OCI-LY1 (cell line): Measurements from ENCODE around the gene CFAP99.

Experiments
- H2AFZ ChIP-seq: fragments of 200-600 bp; sonication (generic), shearing (Covaris generic); 2 replicates; pipeline ENCODE4 v1.6.0; 2014; ENCODE audit warnings: antibody characterized with exemption, mild to moderate bottlenecking, low read length
- H3F3A ChIP-seq: fragments of 200-600 bp; sonication (generic), shearing (Covaris generic); 2 replicates; pipeline ENCODE4 v1.6.0; 2014; ENCODE audit warnings: mild to moderate bottlenecking, antibody characterized with exemption, low read length, moderate library complexity; ENCODE audit not compliant: insufficient read depth
- H3K27ac ChIP-seq: fragments of 200-600 bp; sonication (generic); 2 replicates; pipeline ENCODE4 v1.5.1; 2014; ENCODE audit warnings: low read length, mixed run types, mild to moderate bottlenecking, low read depth; ENCODE audit not compliant: poor library complexity, severe bottlenecking
- H3K27me3 ChIP-seq: fragments of 200-600 bp; sonication (generic); 2 replicates; pipeline ENCODE4 v1.6.0; 2014; ENCODE audit warnings: antibody characterized with exemption, mild to moderate bottlenecking, low read length, moderate library complexity; ENCODE audit not compliant: insufficient read depth
- H3K36me3 ChIP-seq: fragments of 200-600 bp; sonication (generic); 2 replicates; pipeline ENCODE4 v1.6.1; 2014; ENCODE audit warnings: mild to moderate bottlenecking, antibody characterized with exemption, low read length, moderate library complexity, mixed read lengths; ENCODE audit not compliant: insufficient read depth
- H3K4me1 ChIP-seq: fragments of 200-600 bp; sonication (generic); 2 replicates; pipeline ENCODE4 v1.5.1; 2014; ENCODE audit warnings: mild to moderate bottlenecking, low read length, moderate library complexity; ENCODE audit not compliant: insufficient read depth, severe bottlenecking
- H3K4me2 ChIP-seq: fragments of 200-600 bp; sonication (generic), shearing (Covaris generic); 2 replicates; pipeline ENCODE4 v1.6.1; 2014; ENCODE audit warnings: low read length
- H3K4me3 ChIP-seq: fragments of 200-600 bp; sonication (generic); 2 replicates; pipeline ENCODE4 v1.5.1; 2014; ENCODE audit warnings: low read length, low read depth, mild to moderate bottlenecking, mixed read lengths; ENCODE audit not compliant: poor library complexity, severe bottlenecking
- H3K79me2 ChIP-seq: fragments of 200-600 bp; shearing (Covaris generic); 2 replicates; pipeline ENCODE4 v1.6.1; 2016; ENCODE audit warnings: mixed run types, low read length, mixed read lengths; ENCODE audit not compliant: insufficient read depth
- H3K9ac ChIP-seq: fragments of 200-600 bp; sonication (generic), shearing (Covaris generic); 2 replicates; pipeline ENCODE4 v1.6.1; 2014; ENCODE audit warnings: mild to moderate bottlenecking, low read length, mixed read lengths
- H3K9me2 ChIP-seq: fragments of 200-600 bp; sonication (generic), shearing (Covaris generic); 2 replicates; pipeline ENCODE4 v1.6.1; 2014; ENCODE audit warnings: low read depth, mild to moderate bottlenecking, low read length, mixed read lengths
- H3K9me3 ChIP-seq: fragments of 200-600 bp; shearing (Covaris generic); 2 replicates; pipeline ENCODE4 v1.6.1; 2014; ENCODE audit warnings: low read length, mixed read lengths
- H4K20me1 ChIP-seq: fragments of 200-600 bp; sonication (generic), shearing (Covaris generic); 2 replicates; pipeline ENCODE4 v1.6.0; 2016; ENCODE audit warnings: mild to moderate bottlenecking, low read length; ENCODE audit not compliant: insufficient read depth
- CTCF ChIP-seq: fragments of 200-600 bp; sonication (generic), shearing (Covaris generic); IDR thresholded peaks from 2 replicates; pipeline ENCODE4 v1.5.1; 2017; ENCODE audit warnings: mild to moderate bottlenecking, antibody characterized with exemption, low read length, moderate library complexity, mixed read lengths
- EZH2 ChIP-seq: fragments of 200-600 bp; sonication (generic), shearing (Covaris generic); IDR thresholded peaks from 2 replicates; pipeline ENCODE4 v1.8.0; 2017; ENCODE audit warnings: borderline replicate concordance, mixed run types, mild to moderate bottlenecking, antibody characterized with exemption, low read length, moderate library complexity, mixed read lengths

CFAP99 gene

GRCh38 chr4:2434420-2434819, 15.7 kb downstream of the CFAP99 start:
- H2AFZ ChIP-seq = no peak overlapping the region
- no peak overlapping the region for H3K4me3 ChIP-seq
- TF ChIP-seq EZH2 (no peak), CTCF (no peak)
- no peak overlapping the region for H3K4me2 ChIP-seq
- H3K27ac ChIP-seq = no peak overlapping the region
- no peaks in the 10 kb centered on the region for H4K20me1 ChIP-seq
- no peak overlapping the region for H3K9ac ChIP-seq
- H3K9me3 ChIP-seq = no peaks in the 10 kb centered on the region
- H3K79me2 ChIP-seq = no peaks in the 10 kb centered on the region
- no peaks in the 10 kb centered on the region; the same call in 1 of the 2 replicates for H3K36me3 ChIP-seq
- H3F3A ChIP-seq = no peaks in the 10 kb centered on the region
- H3K9me2 ChIP-seq = no peaks in the 10 kb centered on the region
- H3K27me3 ChIP-seq = no peaks in the 10 kb centered on the region; the same call in 1 of the 2 replicates
- no peaks in the 10 kb centered on the region for H3K4me1 ChIP-seq

- no peaks in the 10 kb centered on the region for H3K36me3 ChIP-seq
- no peak overlapping the region for H3K4me3 ChIP-seq
- no peak overlapping the region for H2AFZ ChIP-seq
- H3K9me3 ChIP-seq = no peaks in the 10 kb centered on the region
- H3K4me2 ChIP-seq = no peak overlapping the region
- no peaks in the 10 kb centered on the region for H3K79me2 ChIP-seq
- no peaks in the 10 kb centered on the region; the same call in 1 of the 2 replicates for H3K27me3 ChIP-seq
- TF ChIP-seq CTCF = no peak
- TF ChIP-seq EZH2 = no peak
- H3F3A ChIP-seq = no peaks in the 10 kb centered on the region
- no peaks in the 10 kb centered on the region for H3K9me2 ChIP-seq
- H3K4me1 ChIP-seq = no peaks in the 10 kb centered on the region
- no peak overlapping the region for H3K27ac ChIP-seq
- H4K20me1 ChIP-seq = no peaks in the 10 kb centered on the region
- no peak overlapping the region for H3K9ac ChIP-seq
Observed at GRCh38 chr4:2436301-2436700, 17.5 kb downstream of the CFAP99 start.

GRCh38 chr4:2436761-2437474, 18.2 kb downstream of the CFAP99 start:
- Histone ChIP-seq H3K4me2 (no peak overlapping the region), H3K9me3 (no peaks in the 10 kb centered on the region)

More at GRCh38 chr4:2436761-2437474, 18.2 kb downstream of the CFAP99 start:
- Histone ChIP-seq H3K4me3 (no peak overlapping the region), H3K36me3 (no peaks in the 10 kb centered on the region), H3K27ac (no peak overlapping the region), H4K20me1 (no peaks in the 10 kb centered on the region), H3K4me1 (peaks cover 2% of the 10 kb centered on the region), H3K79me2 (no peaks in the 10 kb centered on the region), H3K9ac (no peak overlapping the region), H3F3A (no peaks in the 10 kb centered on the region), H3K27me3 (no peaks in the 10 kb centered on the region; the same call in 1 of the 2 replicates), H3K9me2 (no peaks in the 10 kb centered on the region), H2AFZ (no peak overlapping the region)
- no peak for TF ChIP-seq EZH2
